Measurements from ENCODE around the gene SYT9. TPM values are rescaled to one million over a fixed set of nuclear protein-coding genes. Genes with fewer than 3 reads are reported as not detected.
A peak's percentile ranks its signal among the peaks of the same experiment; 100 is the strongest.

SYT9 gene
- total and polyA plus RNA-seq, 4 donors = 0.01 to 0.12 TPM; not detected in 2

GRCh38 chr11:7251487-7251835, 243 bp upstream of the SYT9 start:
- Histone ChIP-seq H3K27ac (ENCODE audit: low read depth in 1 of 2, low read length in 1 of 2) (no peak overlapping the region), H3K27me3 (ENCODE audit: control insufficient read depth in 3 of 3, insufficient read depth in 3 of 3, low read length in 2 of 3) (peaks cover 4 to 56% (median 33%) of the 10 kb centered on the region in 3 donors), H3K9ac (ENCODE audit: insufficient read depth in 1 of 2, low read length in 2 of 2) (no peak overlapping the region), H3K4me3 (peak overlapping the region; percentile 32), H3K9me3 (ENCODE audit: control insufficient read depth in 4 of 4, insufficient read depth in 3 of 4, low read length in 3 of 4) (no peaks in the 10 kb centered on the region), H3K4me1 (ENCODE audit: control insufficient read depth in 5 of 5, insufficient read depth in 5 of 5, low read length in 5 of 5) (peaks cover 0 to 11% (median 0%) of the 10 kb centered on the region in 5 donors), H3K36me3 (ENCODE audit: control insufficient read depth in 4 of 4, insufficient read depth in 4 of 4, low read length in 4 of 4) (no peaks in the 10 kb centered on the region)
- WGBS, 2 donors = 3 to 6% methylated on average over 23 to 28 of the region's 28 CpGs
- DNase-seq (no peak), ATAC-seq (ENCODE audit: insufficient read depth, low FRiP score) (no peak)
- TF ChIP-seq, protein P1, sequence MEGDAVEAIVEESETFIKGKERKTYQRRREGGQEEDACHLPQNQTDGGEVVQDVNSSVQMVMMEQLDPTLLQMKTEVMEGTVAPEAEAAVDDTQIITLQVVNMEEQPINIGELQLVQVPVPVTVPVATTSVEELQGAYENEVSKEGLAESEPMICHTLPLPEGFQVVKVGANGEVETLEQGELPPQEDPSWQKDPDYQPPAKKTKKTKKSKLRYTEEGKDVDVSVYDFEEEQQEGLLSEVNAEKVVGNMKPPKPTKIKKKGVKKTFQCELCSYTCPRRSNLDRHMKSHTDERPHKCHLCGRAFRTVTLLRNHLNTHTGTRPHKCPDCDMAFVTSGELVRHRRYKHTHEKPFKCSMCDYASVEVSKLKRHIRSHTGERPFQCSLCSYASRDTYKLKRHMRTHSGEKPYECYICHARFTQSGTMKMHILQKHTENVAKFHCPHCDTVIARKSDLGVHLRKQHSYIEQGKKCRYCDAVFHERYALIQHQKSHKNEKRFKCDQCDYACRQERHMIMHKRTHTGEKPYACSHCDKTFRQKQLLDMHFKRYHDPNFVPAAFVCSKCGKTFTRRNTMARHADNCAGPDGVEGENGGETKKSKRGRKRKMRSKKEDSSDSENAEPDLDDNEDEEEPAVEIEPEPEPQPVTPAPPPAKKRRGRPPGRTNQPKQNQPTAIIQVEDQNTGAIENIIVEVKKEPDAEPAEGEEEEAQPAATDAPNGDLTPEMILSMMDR (IDR thresholded peaks at IDR 0.05; ENCODE audit: control extremely low read depth, extremely low read depth) = no peak

GRCh38 chr11:7252683-7253213, 1.0 kb downstream of the SYT9 start:
- no peak overlapping the region for H3K9ac ChIP-seq (ENCODE audit: insufficient read depth in 1 of 2, low read length in 2 of 2)
- H3K27ac ChIP-seq (ENCODE audit: low read depth in 1 of 2, low read length in 1 of 2) = no peak overlapping the region
- no peak overlapping the region for H3K4me3 ChIP-seq
- DNase-seq (no peak), ATAC-seq (ENCODE audit: insufficient read depth, low FRiP score) (no peak)
- WGBS, 2 donors = 5 to 9% methylated on average over 33 of the region's 33 CpGs
- peaks cover 4 to 57% (median 33%) of the 10 kb centered on the region in 3 donors for H3K27me3 ChIP-seq (ENCODE audit: control insufficient read depth in 3 of 3, insufficient read depth in 3 of 3, low read length in 2 of 3)
- no peaks in the 10 kb centered on the region for H3K36me3 ChIP-seq (ENCODE audit: control insufficient read depth in 4 of 4, insufficient read depth in 4 of 4, low read length in 4 of 4)
- peaks cover 0 to 11% (median 0%) of the 10 kb centered on the region in 5 donors for H3K4me1 ChIP-seq (ENCODE audit: control insufficient read depth in 5 of 5, insufficient read depth in 5 of 5, low read length in 5 of 5)
- H3K9me3 ChIP-seq (ENCODE audit: control insufficient read depth in 4 of 4, insufficient read depth in 3 of 4, low read length in 3 of 4) = no peaks in the 10 kb centered on the region
- TF ChIP-seq, protein P1 (IDR thresholded peaks at IDR 0.05; ENCODE audit: control extremely low read depth, extremely low read depth) = no peak

- Histone ChIP-seq H3K4me1 (ENCODE audit: control insufficient read depth in 5 of 5, insufficient read depth in 5 of 5, low read length in 5 of 5) (peaks cover 0 to 11% (median 0%) of the 10 kb centered on the region in 5 donors), H3K36me3 (ENCODE audit: control insufficient read depth in 4 of 4, insufficient read depth in 4 of 4, low read length in 4 of 4) (no peaks in the 10 kb centered on the region), H3K4me3 (no peak overlapping the region), H3K9ac (ENCODE audit: insufficient read depth in 1 of 2, low read length in 2 of 2) (no peak overlapping the region), H3K9me3 (ENCODE audit: control insufficient read depth in 4 of 4, insufficient read depth in 3 of 4, low read length in 3 of 4) (no peaks in the 10 kb centered on the region), H3K27ac (ENCODE audit: low read depth in 1 of 2, low read length in 1 of 2) (no peak overlapping the region), H3K27me3 (ENCODE audit: control insufficient read depth in 3 of 3, insufficient read depth in 3 of 3, low read length in 2 of 3) (peaks cover 4 to 57% (median 33%) of the 10 kb centered on the region in 3 donors)
- no peak for DNase-seq
- ATAC-seq (ENCODE audit: insufficient read depth, low FRiP score) = no peak
- 55 to 62% methylated on average over 6 of the region's 6 CpGs for WGBS, 2 donors
- TF ChIP-seq, protein P1 (IDR thresholded peaks at IDR 0.05; ENCODE audit: control extremely low read depth, extremely low read depth) = no peak
Observed at GRCh38 chr11:7253800-7254199, 2.1 kb downstream of the SYT9 start.

Measured in lung (tissue), 12 donors.